Type B pancreatic cell (in vitro differentiated cells): Measurements from ENCODE around the gene KBTBD4. TPM values are rescaled to one million over a fixed set of nuclear protein-coding genes. Genes with fewer than 3 reads are reported as not detected.

ENCODE experiments used
- DNase-seq: peaks from one replicate; pipeline ENCODE4 v3.0.0; 2021; ENCODE audit warnings: mixed read lengths; ENCODE audit not compliant: unreplicated experiment; ENCODE audit errors: extremely low spot score
- H3K27ac Mint-ChIP-seq: 2 replicates; pipeline ENCODE4 v1.8.0; 2021; ENCODE audit warnings: mild to moderate bottlenecking, mixed read lengths
- H3K27me3 Mint-ChIP-seq: 2 replicates; pipeline ENCODE4 v1.8.0; 2021; ENCODE audit warnings: mixed read lengths
- H3K36me3 Mint-ChIP-seq: 2 replicates; pipeline ENCODE4 v1.8.0; 2021; ENCODE audit warnings: mixed read lengths
- H3K4me1 Mint-ChIP-seq: one replicate; pipeline ENCODE4 v1.8.0; 2021; ENCODE audit warnings: mixed read lengths; ENCODE audit not compliant: unreplicated experiment
- H3K4me3 Mint-ChIP-seq: 2 replicates; pipeline ENCODE4 v1.8.0; 2021; ENCODE audit warnings: mild to moderate bottlenecking, mixed read lengths
- H3K9me3 Mint-ChIP-seq: 2 replicates; pipeline ENCODE4 v1.8.0; 2021; ENCODE audit warnings: mixed read lengths
- CTCF ChIP-seq: fragments of 200-600 bp; sonication (generic); conservative IDR thresholded peaks from 2 replicates; pipeline ENCODE4 v1.5.0; 2021; ENCODE audit warnings: antibody characterized with exemption, mild to moderate bottlenecking
- long read RNA-seq: library from polyadenylated mRNA; unstranded; transcript quantifications from one replicate; pipeline ENCODE4 v2.0.0, GENCODE V29; 2020
- total RNA-seq: library from RNA; stranded (reverse); gene quantifications from 2 replicates; pipeline ENCODE4 v1.2.1, GENCODE V29; 2021; ENCODE audit warnings: low replicate concordance

KBTBD4 gene
- total RNA-seq = 14.5 and 18.0 TPM in 2 replicates
- long read RNA-seq, transcript KBTBD4-202 (4 exons, 2,372 nt) = major isoform, 100 of 146 reads
- long read RNA-seq, transcript KBTBD4-201 (4 exons, 2,460 nt) = minor isoform, 19 of 146 reads
- long read RNA-seq, transcript KBTBD4-209 (3 exons, 3,079 nt) = minor isoform, 7 of 146 reads
- long read RNA-seq, partial matches to known transcripts = 1 of 146 reads
- long read RNA-seq, other reads (novel, unspliced or antisense) = 17 of 146 reads

- H3K27ac Mint-ChIP-seq = peak within 1 kb of the TSS; percentile 99
- peaks cover 29% of the 10 kb centered on the region for H3K36me3 Mint-ChIP-seq
- TF ChIP-seq CTCF = no peak
Observed at GRCh38 chr11:47578524-47579494, at the start of gene KBTBD4, which contains the start of gene NDUFS3. Gene KBTBD4 (minus strand): TSS chr11:47578970. CDS start chr11:47578951, 19 bp downstream. Gene NDUFS3 (plus strand): TSS chr11:47579074. CDS start chr11:47579092, 18 bp downstream.

GRCh38 chr11:47628026-47628425, 49.3 kb upstream of the KBTBD4 start:
- no peak overlapping the region for H3K4me3 Mint-ChIP-seq

More at GRCh38 chr11:47578524-47579494, at the start of gene KBTBD4, which contains the start of gene NDUFS3:
- Mint-ChIP-seq H3K27me3 (no peaks in the 10 kb centered on the region), H3K9me3 (no peaks in the 10 kb centered on the region), H3K4me1 (peaks cover 16% of the 10 kb centered on the region), H3K4me3 (peak within 1 kb of the TSS; percentile 99)
- DNase-seq = peak; percentile 92

GRCh38 chr11:47626234-47626633, 47.5 kb upstream of the KBTBD4 start:
- H3K4me1 Mint-ChIP-seq = no peaks in the 10 kb centered on the region
- no peaks in the 10 kb centered on the region for H3K9me3 Mint-ChIP-seq
- H3K27ac Mint-ChIP-seq = no peak overlapping the region
- H3K36me3 Mint-ChIP-seq = peaks cover 18% of the 10 kb centered on the region
- H3K4me3 Mint-ChIP-seq = no peak overlapping the region
- TF ChIP-seq CTCF = no peak
- H3K27me3 Mint-ChIP-seq = no peaks in the 10 kb centered on the region
- DNase-seq = no peak

More at GRCh38 chr11:47628026-47628425, 49.3 kb upstream of the KBTBD4 start:
- no peaks in the 10 kb centered on the region for H3K27me3 Mint-ChIP-seq
- peaks cover 26% of the 10 kb centered on the region for H3K36me3 Mint-ChIP-seq
- DNase-seq = no peak
- no peak overlapping the region for H3K27ac Mint-ChIP-seq
- TF ChIP-seq CTCF = no peak
- H3K4me1 Mint-ChIP-seq = no peaks in the 10 kb centered on the region
- no peaks in the 10 kb centered on the region for H3K9me3 Mint-ChIP-seq

- no peak for TF ChIP-seq CTCF
- H3K9me3 Mint-ChIP-seq = no peaks in the 10 kb centered on the region
- DNase-seq = no peak
- no peak overlapping the region for H3K27ac Mint-ChIP-seq
- H3K4me1 Mint-ChIP-seq = no peaks in the 10 kb centered on the region
- H3K36me3 Mint-ChIP-seq = peaks cover 10% of the 10 kb centered on the region
- H3K4me3 Mint-ChIP-seq = no peak overlapping the region
- H3K27me3 Mint-ChIP-seq = no peaks in the 10 kb centered on the region
Observed at GRCh38 chr11:47620836-47621378, 42.1 kb upstream of the KBTBD4 start.

- DNase-seq = no peak
- TF ChIP-seq CTCF = no peak
- Mint-ChIP-seq H3K4me1 (no peaks in the 10 kb centered on the region), H3K9me3 (no peaks in the 10 kb centered on the region), H3K27me3 (no peaks in the 10 kb centered on the region), H3K4me3 (no peak overlapping the region), H3K27ac (no peak overlapping the region), H3K36me3 (peaks cover 4% of the 10 kb centered on the region)
Observed at GRCh38 chr11:47617417-47617809, 38.6 kb upstream of the KBTBD4 start.
